K562 (cell line): ENCODE measurements around the gene SPEG. TPM values are rescaled to one million over a fixed set of nuclear protein-coding genes. Genes with fewer than 3 reads are reported as not detected.
A peak's percentile ranks its signal among the peaks of the same experiment; 100 is the strongest.

Experiments
- BCOR ChIP-seq: fragments of 450-650 bp; IDR thresholded peaks from 2 replicates; pipeline ENCODE4 v1.6.1; 2016
- CBX8 ChIP-seq: fragments of 200-600 bp; sonication (generic); IDR thresholded peaks from 2 replicates; pipeline ENCODE4 v1.6.1; 2012; ENCODE audit warnings: borderline replicate concordance, mixed run types, low read depth, mild to moderate bottlenecking, moderate library complexity, mixed read lengths, low read length, control low read depth, inconsistent platforms; ENCODE audit not compliant: poor library complexity, severe bottlenecking; ENCODE audit errors: extremely low read depth
- CCAR2 ChIP-seq: fragments of 200-400 bp; formaldehyde crosslinking; IDR thresholded peaks from 2 replicates; pipeline ENCODE4 v1.6.1; 2017; ENCODE audit warnings: mild to moderate bottlenecking, low read depth, low read length
- ZNF707 ChIP-seq: fragments of 250-450 bp; sonication (Bioruptor Pico); conservative IDR thresholded peaks from 2 replicates; pipeline ENCODE4 v1.8.0; 2022; ENCODE audit warnings: inconsistent platforms, mild to moderate bottlenecking, moderate library complexity
- polyA plus RNA-seq, 8 experiments: library from polyadenylated mRNA; depleted of rRNA in 4 of 8; stranded (reverse) in 5 of 8; unstranded in 3 of 8; fragments of >200 nt; fragmentation: Nextera tagmentation in 2 of 8; fragmentation: Illumina TruSeq in 1 of 8; extraction: Ambion mirVana in 2 of 8; extraction: Trizol in 1 of 8; gene quantifications; 2 replicates each; pipeline versions ENCODE4 v1.2.1 to v1.2.3, GENCODE V29; 2011 to 2014; ENCODE audit warnings: inconsistent platforms in 1 of 8, missing spikeins in 1 of 8
- total RNA-seq, 7 experiments: library from RNA; depleted of rRNA in 6 of 7; stranded (reverse); fragments of >200 nt in 6 of 7; fragmentation: Illumina TruSeq in 2 of 7; extraction: Trizol in 2 of 7; gene quantifications; 2 replicates each; pipeline versions ENCODE4 v1.2.1 to v1.2.3, GENCODE V29; 2011 to 2021; ENCODE audit warnings: low replicate concordance in 1 of 7
- TF ChIP-seq, protein P1 (sequence below), 2 experiments: fragments of 450-650 bp in 1 of 2; IDR thresholded peaks; 2 replicates each; pipeline ENCODE4 v1.6.1; 2011 to 2017; ENCODE audit warnings: low read depth in 2 of 2, antibody characterized with exemption in 1 of 2, borderline replicate concordance in 1 of 2, low read length in 1 of 2, mild to moderate bottlenecking in 1 of 2, mixed read lengths in 1 of 2; ENCODE audit not compliant: control insufficient read depth in 1 of 2

SPEG gene
- total and polyA plus RNA-seq, 9 of the 15 experiments (the other 6 are each of a cell fraction or from before 2014, with no cell fraction given): 0.49 to 8.7 (median 3.0) TPM

DNA sequence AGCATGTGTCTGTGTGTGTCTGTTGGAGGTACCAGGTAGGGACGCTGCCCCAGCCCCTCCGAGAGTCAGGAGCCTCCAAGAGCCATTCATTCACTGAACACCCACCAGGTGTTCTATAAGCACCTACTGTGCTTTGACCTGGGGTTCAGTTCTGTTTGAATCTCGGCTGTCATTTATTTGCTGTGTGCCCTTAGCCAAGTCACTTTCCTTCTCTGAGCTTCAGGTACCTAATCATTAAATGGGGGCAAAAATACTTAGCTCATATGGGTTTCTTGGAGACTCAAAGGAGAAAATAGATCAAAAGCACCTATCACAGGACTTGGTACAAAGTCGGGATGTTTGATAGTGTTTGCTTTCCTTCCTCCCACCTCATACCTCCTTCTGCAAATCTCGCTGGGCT lies 92.8 kb downstream of the SPEG start (continued):
- TF ChIP-seq CCAR2: no peak
- TF ChIP-seq BCOR: peak; percentile 63; the same call in 1 of the 2 replicates
- TF ChIP-seq, protein P1, sequence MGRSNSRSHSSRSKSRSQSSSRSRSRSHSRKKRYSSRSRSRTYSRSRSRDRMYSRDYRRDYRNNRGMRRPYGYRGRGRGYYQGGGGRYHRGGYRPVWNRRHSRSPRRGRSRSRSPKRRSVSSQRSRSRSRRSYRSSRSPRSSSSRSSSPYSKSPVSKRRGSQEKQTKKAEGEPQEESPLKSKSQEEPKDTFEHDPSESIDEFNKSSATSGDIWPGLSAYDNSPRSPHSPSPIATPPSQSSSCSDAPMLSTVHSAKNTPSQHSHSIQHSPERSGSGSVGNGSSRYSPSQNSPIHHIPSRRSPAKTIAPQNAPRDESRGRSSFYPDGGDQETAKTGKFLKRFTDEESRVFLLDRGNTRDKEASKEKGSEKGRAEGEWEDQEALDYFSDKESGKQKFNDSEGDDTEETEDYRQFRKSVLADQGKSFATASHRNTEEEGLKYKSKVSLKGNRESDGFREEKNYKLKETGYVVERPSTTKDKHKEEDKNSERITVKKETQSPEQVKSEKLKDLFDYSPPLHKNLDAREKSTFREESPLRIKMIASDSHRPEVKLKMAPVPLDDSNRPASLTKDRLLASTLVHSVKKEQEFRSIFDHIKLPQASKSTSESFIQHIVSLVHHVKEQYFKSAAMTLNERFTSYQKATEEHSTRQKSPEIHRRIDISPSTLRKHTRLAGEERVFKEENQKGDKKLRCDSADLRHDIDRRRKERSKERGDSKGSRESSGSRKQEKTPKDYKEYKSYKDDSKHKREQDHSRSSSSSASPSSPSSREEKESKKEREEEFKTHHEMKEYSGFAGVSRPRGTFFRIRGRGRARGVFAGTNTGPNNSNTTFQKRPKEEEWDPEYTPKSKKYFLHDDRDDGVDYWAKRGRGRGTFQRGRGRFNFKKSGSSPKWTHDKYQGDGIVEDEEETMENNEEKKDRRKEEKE (IDR thresholded peaks at IDR 0.05; ENCODE audit: borderline replicate concordance in 1 of 2, control insufficient read depth in 1 of 2, low read depth in 2 of 2, low read length in 1 of 2): no peak
- no peak for TF ChIP-seq CBX8
- no peak for TF ChIP-seq ZNF707 (CRISPR knock-in tag)
